Measurements from ENCODE around the gene PHLDB2.

PHLDB2 gene

GRCh38 chr3:111939873-111940272 lies 80.8 kb downstream of the PHLDB2 start:
- TF ChIP-seq CTCF (conservative IDR thresholded peaks at IDR 0.05; ENCODE audit: low read depth): no peak
- no peak for DNase-seq (ENCODE audit: low spot score)
- ChIA-PET POLR2A (ENCODE audit: low non-redundant PET) (no interaction called here), CTCF (no interaction called here)
- H3K27ac ChIP-seq: no peak overlapping the region

- H3K27ac ChIP-seq: no peak overlapping the region
- ChIA-PET CTCF (interaction anchor here (0.6 kb wide), 1 partner anchor 229 kb away, joined by 4 read pairs; no protein-coding TSS in a partner anchor), POLR2A (ENCODE audit: low non-redundant PET) (no interaction called here)
- no peak for DNase-seq (ENCODE audit: low spot score)
- no peak for TF ChIP-seq CTCF (conservative IDR thresholded peaks at IDR 0.05; ENCODE audit: low read depth)
Observed at GRCh38 chr3:111943533-111943932, 84.5 kb downstream of the PHLDB2 start.

- DNase-seq (ENCODE audit: low spot score): peak; percentile 29
- POLR2A ChIA-PET (ENCODE audit: low non-redundant PET): no interaction called here
- TF ChIP-seq CTCF (conservative IDR thresholded peaks at IDR 0.05; ENCODE audit: low read depth): no peak
- H3K27ac ChIP-seq: peak overlapping the region; percentile 45; the same call in 1 of the 2 replicates
- CTCF ChIA-PET: interaction anchor here (1.1 kb wide), 1 partner anchor 24 kb away, joined by 3 read pairs; no protein-coding TSS in a partner anchor
Observed at GRCh38 chr3:111944372-111944771, 85.3 kb downstream of the PHLDB2 start.

DNA sequence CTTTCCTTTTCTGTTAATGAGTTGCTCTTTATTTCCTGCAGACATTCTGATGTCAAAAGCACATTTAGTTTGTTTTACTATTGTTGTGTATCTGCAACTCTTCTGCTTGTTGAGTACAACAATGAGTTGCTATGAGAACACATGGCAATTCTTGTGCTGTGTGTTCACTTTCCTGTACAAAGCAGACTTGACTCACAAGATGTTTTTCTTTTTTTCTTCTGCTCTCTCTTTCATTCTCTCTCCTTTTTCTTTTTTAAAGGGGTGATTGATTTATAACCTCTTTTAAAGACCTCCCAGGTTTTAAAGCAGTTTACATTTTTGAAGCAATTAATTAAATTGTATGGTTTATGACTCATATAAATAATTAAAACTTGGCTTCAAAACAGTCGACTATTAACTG lies 88.2 kb downstream of the PHLDB2 start:
- H3K27ac ChIP-seq: no peak overlapping the region
- no peak for DNase-seq (ENCODE audit: low spot score)
- POLR2A ChIA-PET (ENCODE audit: low non-redundant PET): no interaction called here
- no peak for TF ChIP-seq CTCF (conservative IDR thresholded peaks at IDR 0.05; ENCODE audit: low read depth)
- CTCF ChIA-PET: no interaction called here

- ChIA-PET POLR2A (ENCODE audit: low non-redundant PET) (no interaction called here), CTCF (no interaction called here)
- no peak for DNase-seq (ENCODE audit: low spot score)
- no peak overlapping the region for H3K27ac ChIP-seq
- no peak for TF ChIP-seq CTCF (conservative IDR thresholded peaks at IDR 0.05; ENCODE audit: low read depth)
Observed at GRCh38 chr3:111948786-111949185, 89.7 kb downstream of the PHLDB2 start.

DNA sequence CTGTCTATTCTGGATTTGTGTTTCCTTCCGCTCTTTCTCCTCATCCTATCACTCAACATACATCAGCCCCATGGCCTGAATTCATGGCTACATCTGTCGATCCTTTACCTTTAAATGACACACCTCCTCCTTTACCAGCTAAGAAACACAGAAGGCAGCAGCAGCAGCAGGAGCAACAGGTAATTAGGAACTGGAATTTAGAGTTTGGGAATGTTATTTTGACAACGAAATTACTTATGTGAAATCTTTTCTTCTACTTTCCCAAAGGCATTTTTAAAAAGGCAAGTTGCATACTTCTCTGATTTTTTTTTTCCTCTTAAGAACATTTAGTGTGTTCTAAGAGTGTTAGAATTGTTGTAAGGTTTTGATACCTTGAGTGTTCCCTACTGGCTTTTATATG lies 90.6 kb downstream of the PHLDB2 start:
- TF ChIP-seq CTCF (conservative IDR thresholded peaks at IDR 0.05; ENCODE audit: low read depth): no peak
- ChIA-PET POLR2A (ENCODE audit: low non-redundant PET) (no interaction called here), CTCF (no interaction called here)
- no peak for DNase-seq (ENCODE audit: low spot score)
- H3K27ac ChIP-seq: no peak overlapping the region

DNA sequence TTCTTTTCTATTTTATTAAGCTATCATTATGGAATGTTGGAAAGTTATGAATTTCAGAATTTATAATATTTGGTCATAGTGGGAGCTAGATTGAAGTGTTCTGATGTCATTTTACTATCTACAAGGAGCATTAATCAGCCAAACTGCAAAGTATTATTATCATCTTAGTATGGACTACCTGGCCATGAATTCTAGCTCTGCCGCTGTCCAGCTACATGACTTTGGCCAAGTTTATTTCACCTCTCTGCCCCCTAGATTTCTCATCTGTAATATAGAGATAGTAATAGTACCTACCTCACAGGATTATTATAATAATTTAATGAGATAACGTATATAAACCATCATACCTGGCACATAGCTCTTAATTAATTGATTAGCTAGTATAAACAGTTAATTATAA lies 92.0 kb downstream of the PHLDB2 start:
- ChIA-PET POLR2A (ENCODE audit: low non-redundant PET) (no interaction called here), CTCF (no interaction called here)

More for the DNA sequence above, 92.0 kb downstream of the PHLDB2 start:
- no peak for TF ChIP-seq CTCF (conservative IDR thresholded peaks at IDR 0.05; ENCODE audit: low read depth)
- DNase-seq (ENCODE audit: low spot score): no peak
- no peak overlapping the region for H3K27ac ChIP-seq

Measured in RWPE1 (cell line).